ENCODE measurements around the gene PLCL1. TPM values are rescaled to one million over a fixed set of nuclear protein-coding genes. Genes with fewer than 3 reads are reported as not detected.

The PLCL1 gene
- total RNA-seq, 2 donors from 2014 or later = 6.9 to 7.5 TPM

GRCh38 chr2:197908990-197909776 is 104.8 kb downstream of the PLCL1 start:
- intact Hi-C loops (cut with DNase I) = no loop called here

GRCh38 chr2:197911667-197912066 is 107.3 kb downstream of the PLCL1 start:
- intact Hi-C loops (cut with DNase I) = no loop called here
- no peak for DNase-seq (ENCODE audit: low spot score)

More at GRCh38 chr2:197908990-197909776, 104.8 kb downstream of the PLCL1 start:
- no peak for DNase-seq (ENCODE audit: low spot score)

- intact Hi-C loops (cut with DNase I) = no loop called here
- no peak for DNase-seq (ENCODE audit: low spot score)
Observed at GRCh38 chr2:197913084-197913483, 108.7 kb downstream of the PLCL1 start.

GRCh38 chr2:197914778-197915177 is 110.4 kb downstream of the PLCL1 start:
- intact Hi-C loops (cut with DNase I) = no loop called here
- no peak for DNase-seq (ENCODE audit: low spot score)

GRCh38 chr2:197915548-197916265 is 111.3 kb downstream of the PLCL1 start:
- intact Hi-C loops (cut with DNase I) = no loop called here
- no peak for DNase-seq (ENCODE audit: low spot score)

GRCh38 chr2:197919487-197919886 is 115.1 kb downstream of the PLCL1 start:
- intact Hi-C loops (cut with DNase I) = no loop called here

GRCh38 chr2:197920088-197920487 is 115.7 kb downstream of the PLCL1 start:
- no peak for DNase-seq (ENCODE audit: low spot score)
- intact Hi-C loops (cut with DNase I) = loop anchor here in 1 of 2 donors (10.0 kb wide), 1 partner anchor 1125 kb away; the partner anchor contains the start of gene GTF3C3

More at GRCh38 chr2:197919487-197919886, 115.1 kb downstream of the PLCL1 start:
- DNase-seq (ENCODE audit: low spot score) = no peak

- DNase-seq (ENCODE audit: low spot score) = no peak
- intact Hi-C loops (cut with DNase I) = loop anchor here in 1 of 2 donors (10.0 kb wide), 1 partner anchor 1126 kb away; the partner anchor contains the start of gene GTF3C3
Observed at GRCh38 chr2:197920592-197921201, 116.3 kb downstream of the PLCL1 start.

- intact Hi-C loops (cut with DNase I) = loop anchor here in 1 of 2 donors (10.0 kb wide), 1 partner anchor 1130 kb away; the partner anchor contains the start of gene GTF3C3
- DNase-seq (ENCODE audit: low spot score) = no peak
Observed at GRCh38 chr2:197924483-197924882, 120.1 kb downstream of the PLCL1 start.

- no peak for DNase-seq (ENCODE audit: low spot score)
Observed at GRCh38 chr2:197925204-197925603, 120.8 kb downstream of the PLCL1 start.

GRCh38 chr2:197925976-197926375 is 121.6 kb downstream of the PLCL1 start:
- intact Hi-C loops (cut with DNase I) = loop anchor here in 1 of 2 donors (10.0 kb wide), 1 partner anchor 1131 kb away; the partner anchor contains the start of gene GTF3C3
- DNase-seq (ENCODE audit: low spot score) = no peak

More at GRCh38 chr2:197925204-197925603, 120.8 kb downstream of the PLCL1 start:
- intact Hi-C loops (cut with DNase I) = loop anchor here in 1 of 2 donors (10.0 kb wide), 1 partner anchor 1130 kb away; the partner anchor contains the start of gene GTF3C3

- intact Hi-C loops (cut with DNase I) = loop anchor here in 1 of 2 donors (10.0 kb wide), 1 partner anchor 1132 kb away; the partner anchor contains the start of gene GTF3C3
- DNase-seq (ENCODE audit: low spot score) = no peak
Observed at GRCh38 chr2:197926673-197927072, 122.3 kb downstream of the PLCL1 start.

GRCh38 chr2:197927994-197928393 is 123.6 kb downstream of the PLCL1 start:
- intact Hi-C loops (cut with DNase I) = loop anchor here in 1 of 2 donors (10.0 kb wide), 1 partner anchor 1133 kb away; the partner anchor contains the start of gene GTF3C3
- no peak for DNase-seq (ENCODE audit: low spot score)

GRCh38 chr2:197929008-197929885 is 124.9 kb downstream of the PLCL1 start:
- intact Hi-C loops (cut with DNase I) = loop anchor here in 1 of 2 donors (10.0 kb wide), 1 partner anchor 1134 kb away; the partner anchor contains the start of gene GTF3C3
- no peak for DNase-seq (ENCODE audit: low spot score)

- intact Hi-C loops (cut with DNase I) = loop anchor here in 1 of 2 donors (10.0 kb wide), 1 partner anchor 1135 kb away; the partner anchor contains the start of gene GTF3C3
- no peak for DNase-seq (ENCODE audit: low spot score)
Observed at GRCh38 chr2:197929886-197930227, 125.5 kb downstream of the PLCL1 start.

- no peak for DNase-seq (ENCODE audit: low spot score)
- intact Hi-C loops (cut with DNase I) = no loop called here
Observed at GRCh38 chr2:197930570-197931278, 126.3 kb downstream of the PLCL1 start.

- intact Hi-C loops (cut with DNase I) = no loop called here
- DNase-seq (ENCODE audit: low spot score) = no peak
Observed at GRCh38 chr2:197931661-197932312, 127.4 kb downstream of the PLCL1 start.
